LHCN-M2 (cell line): ENCODE measurements around the gene DMRTC1B. TPM values are rescaled to one million over a fixed set of nuclear protein-coding genes. Genes with fewer than 3 reads are reported as not detected.
"Not testable (repeated sequence)": the region's sequence is repeated elsewhere in the genome, so short reads cannot be mapped to it uniquely, and the experiment has no call there.

Experiments used
- DNase-seq: peaks from one replicate; pipeline ENCODE4 v3.0.0-alpha.2; 2012; ENCODE audit warnings: low read depth
- polyA plus RNA-seq: library from polyadenylated mRNA; unstranded; fragments of >200 nt; gene quantifications from one replicate; pipeline ENCODE4 v1.2.1, GENCODE V29; 2012; ENCODE audit warnings: missing spikeins
- total RNA-seq: library from RNA; depleted of rRNA; stranded (reverse); fragments of >200 nt; gene quantifications from 2 replicates; pipeline ENCODE4 v1.2.3, GENCODE V29; 2014; rRNA removed

DMRTC1B gene, protein sequence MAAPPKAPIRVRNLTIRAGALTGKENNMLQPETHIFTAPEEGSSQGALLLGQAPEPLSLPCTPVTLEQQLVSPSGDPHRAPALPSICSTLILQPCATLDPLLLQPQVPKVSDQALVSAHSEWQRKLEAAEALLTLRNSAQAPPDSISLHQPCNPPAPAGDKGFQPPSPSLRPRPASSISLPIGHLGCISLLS
- not detected in 2 replicates for total RNA-seq
- not detected for polyA plus RNA-seq

DNA sequence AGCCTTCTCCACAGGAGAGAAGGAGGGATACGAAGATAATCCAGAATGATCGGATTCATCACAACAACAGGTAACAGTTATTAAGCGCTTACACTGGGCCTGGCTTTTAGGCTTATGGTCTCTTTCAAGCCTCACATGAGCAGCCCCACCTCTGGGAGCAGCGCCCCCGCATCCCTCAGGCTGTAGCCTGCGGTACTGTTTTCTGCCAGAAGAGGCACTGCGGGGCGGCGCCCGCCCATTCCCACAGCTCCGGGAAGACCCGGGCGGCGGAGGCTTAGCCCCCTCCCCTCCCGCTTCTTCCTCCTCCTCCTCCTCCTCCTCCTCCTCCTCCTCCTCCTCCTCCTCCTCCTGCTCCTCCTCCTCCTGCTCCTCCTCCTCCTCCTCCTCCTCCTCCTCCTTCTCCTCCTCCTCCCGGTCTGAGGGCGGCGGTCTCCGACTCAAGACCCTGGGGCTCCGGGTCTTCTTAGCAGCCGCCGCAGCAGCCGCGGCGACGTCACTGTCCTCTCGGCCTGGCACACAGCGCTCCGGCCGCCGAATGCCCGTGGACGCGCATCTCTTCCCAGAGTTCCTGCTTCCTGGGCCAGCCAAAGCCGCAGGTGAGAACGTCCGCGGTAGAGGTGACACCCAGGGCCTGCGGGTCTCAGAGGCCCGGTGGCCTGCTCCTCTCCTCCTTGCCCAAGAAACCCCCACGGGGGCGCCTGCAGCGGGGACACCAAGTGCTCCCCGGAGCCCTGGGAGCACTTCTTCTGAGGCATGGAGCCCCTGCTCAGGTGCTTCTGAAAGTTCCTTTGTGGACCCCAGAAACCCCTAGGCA is at the start of gene DMRTC1B:
DMRTC1B (plus strand) TSS at position 238 of the 814 bp plus-strand sequence. CDS start 68,246 bp downstream, outside the sequence.
- not testable (repeated sequence) for DNase-seq

DNA sequence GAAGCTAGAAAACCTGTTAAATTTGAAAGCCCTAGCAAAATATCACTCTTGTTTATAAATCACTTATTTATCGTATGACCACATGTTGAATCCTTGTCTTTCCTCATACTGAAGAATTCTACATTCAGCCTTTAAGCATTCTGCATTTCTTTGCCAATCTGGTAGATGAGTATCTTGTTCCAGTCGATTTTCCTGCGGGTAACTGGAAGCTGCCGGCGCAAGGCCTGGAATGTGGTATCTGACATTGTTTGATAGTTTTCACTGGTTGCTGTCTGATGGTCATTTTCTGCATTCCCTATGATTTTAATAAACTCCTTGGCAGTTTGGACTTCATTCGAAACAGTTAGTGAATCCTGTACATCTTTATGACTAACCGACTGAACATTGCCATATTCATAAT is 48.8 kb upstream of the DMRTC1B start:
- DNase-seq: no peak

DNA sequence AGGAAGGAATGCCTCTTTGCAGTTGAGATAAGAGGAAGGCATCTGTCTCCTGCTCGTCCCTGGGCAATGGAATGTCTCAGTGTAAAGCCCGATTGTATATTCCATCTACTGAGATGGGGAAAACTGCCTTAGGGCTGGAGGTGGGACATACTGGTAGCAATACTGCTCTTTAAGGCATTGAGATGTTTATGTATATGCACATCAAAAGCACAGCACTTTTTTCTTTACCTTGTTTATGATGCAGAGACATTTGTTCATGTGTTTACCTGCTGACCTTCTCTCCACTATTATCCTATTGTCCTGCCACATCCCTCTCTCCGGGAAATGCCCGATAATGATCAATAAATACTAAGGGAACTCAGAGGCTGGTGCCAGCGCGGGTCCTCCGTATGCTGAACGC is 43.1 kb upstream of the DMRTC1B start:
- not testable (repeated sequence) for DNase-seq

DNA sequence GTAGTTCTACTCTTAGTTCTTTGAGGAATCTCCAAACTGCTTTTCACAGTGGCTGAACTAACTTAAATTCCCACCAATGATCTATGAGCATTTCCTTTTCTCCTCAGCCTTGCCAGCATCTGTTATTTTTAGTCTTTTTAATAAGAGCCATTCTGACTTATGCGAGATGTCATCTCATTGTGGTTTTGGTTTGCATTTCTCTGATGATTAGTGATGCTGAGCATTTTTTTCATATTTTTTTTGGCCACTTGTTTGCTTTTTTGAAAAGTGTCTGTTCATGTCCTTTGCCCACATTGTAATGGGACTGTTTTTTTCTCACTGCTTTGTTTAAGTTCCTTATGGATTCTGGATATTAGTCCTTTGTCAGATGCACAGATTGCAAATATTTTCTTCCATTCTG is 41.1 kb upstream of the DMRTC1B start:
- peak; percentile 70 for DNase-seq

DNA sequence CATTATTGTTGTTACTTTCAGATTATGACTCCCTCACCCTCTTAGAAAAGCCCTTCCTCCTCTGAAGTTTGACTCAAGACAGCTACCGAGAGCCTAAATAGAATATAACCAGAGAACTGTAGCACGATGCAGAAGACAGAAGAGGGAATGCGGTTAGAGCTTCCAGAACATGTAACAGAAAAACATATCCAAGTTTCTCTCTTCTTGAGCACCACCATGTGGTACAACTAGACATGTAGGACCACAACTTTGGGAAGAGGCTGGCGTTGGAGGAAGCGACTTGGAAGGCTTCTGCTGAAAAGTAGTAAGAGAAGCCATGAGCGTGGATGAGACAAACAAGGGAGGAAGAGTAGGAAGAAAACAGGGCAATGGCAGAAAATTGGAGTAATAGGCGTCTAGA is 31.1 kb upstream of the DMRTC1B start:
- DNase-seq: not testable (repeated sequence)

DNA sequence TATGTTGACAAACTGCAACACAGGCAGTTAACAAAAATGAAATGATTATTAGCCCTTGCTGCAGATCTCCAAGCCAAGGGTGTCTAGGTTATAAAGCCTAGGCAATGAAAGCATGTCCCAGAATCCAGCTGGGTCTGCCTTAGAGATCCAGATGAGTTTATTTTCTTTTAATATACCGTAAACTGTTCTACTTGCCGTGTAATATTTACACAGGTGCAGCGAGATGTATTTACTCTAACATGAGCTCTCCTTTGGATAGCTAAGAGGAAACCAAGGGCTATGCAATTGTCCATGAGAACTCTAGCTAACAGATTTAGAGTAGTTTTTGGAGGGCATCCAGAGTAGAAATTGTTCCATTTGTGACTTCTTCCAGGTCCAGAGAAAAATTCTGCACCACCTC is 28.1 kb upstream of the DMRTC1B start:
- DNase-seq: not testable (repeated sequence)

DNA sequence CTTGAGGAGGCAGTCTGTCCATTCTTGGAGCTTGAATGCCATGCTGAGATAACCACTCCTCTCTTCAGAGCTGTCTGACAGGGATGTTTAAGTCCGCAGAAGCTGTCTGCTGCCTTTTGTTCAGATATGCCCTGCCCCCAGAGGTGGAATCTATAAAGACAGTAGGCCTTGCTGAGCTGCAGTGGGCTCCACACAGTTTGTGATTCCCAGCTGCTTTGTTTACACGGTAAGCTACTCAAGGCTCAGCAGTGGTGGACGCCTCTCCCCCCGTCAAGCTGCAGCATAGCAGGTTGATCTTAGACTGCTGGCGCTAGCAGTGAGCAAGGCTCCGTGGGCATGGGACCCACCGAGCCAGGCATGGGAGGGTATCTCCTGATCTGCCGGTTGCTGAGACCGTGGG is 16.2 kb upstream of the DMRTC1B start:
- not testable (repeated sequence) for DNase-seq

DNA sequence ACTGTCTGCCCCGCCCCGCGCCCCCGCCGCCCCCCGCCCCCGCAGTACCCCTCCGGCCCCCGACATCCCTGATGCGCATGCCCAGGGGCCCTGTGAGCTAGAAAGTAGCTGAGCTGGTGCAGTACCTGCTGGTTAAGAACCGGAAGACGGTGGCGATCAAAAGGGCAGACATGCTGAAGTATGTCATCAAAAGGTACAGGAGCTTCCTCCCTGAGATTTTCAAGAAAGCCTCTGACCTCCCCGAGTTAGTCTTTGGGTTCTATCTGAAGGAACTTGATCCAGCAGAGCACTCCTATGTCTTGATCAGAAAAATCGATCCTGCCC is 739 bp downstream of the DMRTC1B start:
- DNase-seq: not testable (repeated sequence)

DNA sequence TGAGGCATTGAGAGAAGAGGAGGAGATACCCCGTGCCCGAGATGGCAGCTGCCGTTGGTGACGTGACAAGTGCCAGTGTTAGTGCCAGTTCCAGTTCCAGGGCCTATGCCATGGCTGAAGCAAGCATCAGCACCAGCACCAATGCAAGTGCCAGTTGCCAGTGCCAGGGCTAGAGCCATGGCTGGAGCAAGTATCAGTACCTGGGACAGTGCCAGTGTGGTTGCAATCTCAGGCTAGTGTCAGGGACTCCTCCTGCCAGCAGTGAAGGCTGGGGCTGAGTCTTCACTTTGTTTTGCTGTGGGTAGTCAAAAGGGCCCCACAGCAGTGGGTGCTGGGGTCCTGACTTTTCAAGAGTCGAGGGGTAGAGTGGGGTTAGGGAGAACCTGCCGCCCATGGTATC is 1.5 kb downstream of the DMRTC1B start:
- DNase-seq: not testable (repeated sequence)

DNA sequence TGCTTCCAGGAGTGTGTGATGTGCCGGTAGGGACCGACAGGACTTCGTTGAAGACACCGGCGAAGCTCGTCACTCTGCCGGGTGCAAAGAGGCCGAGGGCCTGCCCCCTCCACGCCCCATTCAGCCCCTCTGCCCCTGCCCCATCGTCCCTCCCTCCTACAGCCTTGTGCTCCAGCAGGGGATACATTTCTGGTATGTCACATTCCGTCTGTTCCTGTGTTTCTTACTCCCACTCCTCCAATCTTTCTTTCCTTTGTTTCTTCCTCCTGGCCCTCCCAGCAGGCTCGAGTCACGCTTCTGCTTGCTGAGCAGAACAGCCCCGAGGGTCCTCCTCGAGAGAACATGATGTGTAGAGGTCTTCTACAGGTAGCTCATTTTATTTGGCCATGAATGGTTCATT is 5.9 kb downstream of the DMRTC1B start, which contains the start of gene FAM236B:
FAM236B (minus strand) TSS at position 101 of the 400 bp plus-strand sequence; CDS start at position 1, 100 bp downstream.
- not testable (repeated sequence) for DNase-seq

DNA sequence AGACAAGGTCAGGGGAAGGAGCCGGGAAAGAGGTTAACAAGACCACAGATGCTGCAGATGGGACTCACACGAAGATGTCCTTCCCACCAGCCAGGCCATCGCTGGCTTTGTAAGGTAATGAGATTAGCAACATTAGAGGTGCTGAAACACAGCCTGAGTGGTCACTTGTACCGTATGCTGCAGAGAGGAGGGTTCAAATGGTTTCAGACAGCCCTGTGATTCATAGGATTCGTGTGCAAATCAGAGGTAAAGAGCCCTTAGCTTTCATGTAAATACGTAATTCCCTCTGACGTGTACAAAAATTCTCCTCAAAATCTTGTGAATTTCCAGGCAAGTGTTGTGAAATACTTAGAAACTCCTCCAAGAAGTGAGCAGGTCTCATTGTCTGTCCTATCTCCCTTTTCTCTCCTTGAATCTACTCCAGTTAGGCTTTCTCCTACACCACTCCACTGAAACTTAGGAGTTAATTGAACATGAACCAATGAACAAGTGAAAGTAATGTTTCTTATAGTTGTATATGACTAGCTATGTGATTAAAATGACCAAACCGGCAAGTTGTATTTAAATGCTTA is 6.8 kb downstream of the DMRTC1B start:
- not testable (repeated sequence) for DNase-seq

DNA sequence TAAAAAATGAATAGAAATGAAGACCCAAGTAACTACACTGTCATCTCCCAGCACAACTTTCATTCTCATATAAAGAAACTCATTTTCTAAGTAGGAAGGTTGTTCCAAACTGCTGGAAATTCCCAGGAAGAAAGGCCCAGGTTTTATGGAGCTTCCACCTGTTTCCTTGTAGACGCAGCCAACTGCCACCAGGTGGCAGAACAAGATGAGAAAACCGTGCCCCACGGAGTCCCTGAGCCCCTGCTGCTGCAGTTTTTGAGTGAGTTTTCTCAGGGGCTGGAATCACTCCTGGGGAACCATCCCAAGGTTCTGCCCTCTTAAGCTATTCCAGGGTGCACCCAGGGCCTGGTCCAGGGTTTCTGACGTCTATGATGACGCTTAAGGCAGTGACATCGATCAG is 7.3 kb downstream of the DMRTC1B start:
- not testable (repeated sequence) for DNase-seq

DNA sequence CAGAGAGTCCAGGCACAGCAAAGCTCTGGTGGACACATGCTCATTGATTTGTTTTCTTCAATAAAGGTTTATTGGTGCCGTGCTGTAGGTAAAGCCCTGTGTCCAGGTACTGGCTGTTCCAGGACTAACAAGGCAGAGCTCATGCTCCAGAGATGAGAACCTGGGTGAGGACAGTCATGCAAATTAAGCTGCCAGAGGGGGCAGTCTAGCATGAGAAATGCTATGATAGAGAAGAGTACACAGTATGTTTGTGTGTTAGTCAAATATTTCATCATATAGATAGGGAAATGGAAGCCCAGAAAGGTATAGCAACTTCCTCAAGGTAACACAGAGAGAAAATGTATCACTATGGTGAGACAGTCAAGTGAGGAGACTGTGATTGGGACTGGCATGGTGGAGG is 11.5 kb downstream of the DMRTC1B start:
- not testable (repeated sequence) for DNase-seq

DNA sequence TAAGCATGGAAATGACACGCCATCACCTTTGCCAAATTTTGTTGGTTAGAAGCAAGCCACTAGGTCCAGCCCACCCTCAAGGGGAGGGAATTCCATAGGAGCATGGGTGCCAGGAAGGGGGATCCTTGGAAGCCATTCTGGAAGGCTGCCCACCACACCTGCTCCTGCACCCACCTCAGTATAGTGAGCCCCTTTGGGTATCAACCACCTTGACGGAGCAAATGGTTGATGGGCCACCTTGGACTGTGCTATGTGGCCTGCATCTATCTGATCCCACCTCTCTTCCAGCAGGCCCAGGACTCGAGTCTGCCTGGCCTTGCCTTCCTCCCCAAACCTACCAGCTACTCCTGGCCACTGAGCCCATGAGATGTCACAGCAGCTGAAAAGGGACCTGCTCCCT is 13.7 kb downstream of the DMRTC1B start:
- not testable (repeated sequence) for DNase-seq

DNA sequence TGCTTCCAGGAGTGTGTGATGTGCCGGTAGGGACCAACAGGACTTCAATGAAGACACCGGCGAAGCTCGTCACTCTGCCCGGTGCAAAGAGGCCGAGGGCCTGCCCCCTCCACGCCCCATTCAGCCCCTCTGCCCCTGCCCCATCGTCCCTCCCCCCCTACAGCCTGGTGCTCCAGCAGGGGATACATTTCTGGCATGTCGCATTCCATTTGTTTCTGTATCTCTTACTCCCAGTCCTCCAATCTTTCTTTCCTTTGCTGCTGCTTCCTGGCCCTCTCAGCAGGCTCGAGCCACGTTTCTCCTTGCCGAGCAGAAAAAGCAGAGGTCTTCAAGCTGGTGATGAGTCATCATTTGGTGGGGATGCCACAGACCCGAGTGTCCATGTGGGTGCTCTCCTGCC is 31.4 kb downstream of the DMRTC1B start, which contains the start of gene FAM236D:
FAM236D (minus strand) TSS at position 101 of the 400 bp plus-strand sequence; CDS start at position 1, 100 bp downstream.
- not testable (repeated sequence) for DNase-seq

DNA sequence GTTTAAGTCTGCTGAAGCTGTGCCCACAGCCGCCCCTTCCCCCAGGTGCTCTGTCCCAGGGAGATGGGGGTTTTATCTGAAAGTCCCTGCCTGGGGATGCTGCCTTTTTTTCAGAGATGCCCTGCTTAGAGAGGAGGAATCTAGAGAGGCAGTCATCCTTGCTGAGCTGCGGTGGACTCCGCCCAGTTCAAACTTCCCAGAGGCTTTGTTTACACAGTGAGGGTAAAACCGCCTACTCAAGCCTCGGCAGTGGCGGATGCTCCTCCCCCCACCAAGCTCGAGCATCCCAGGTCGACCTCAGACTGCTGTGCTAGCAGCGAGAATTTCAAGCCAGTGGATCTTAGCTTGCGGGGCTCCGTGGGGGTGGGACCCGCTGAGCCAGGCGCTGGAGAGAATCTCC is 54.0 kb downstream of the DMRTC1B start:
- not testable (repeated sequence) for DNase-seq

DNA sequence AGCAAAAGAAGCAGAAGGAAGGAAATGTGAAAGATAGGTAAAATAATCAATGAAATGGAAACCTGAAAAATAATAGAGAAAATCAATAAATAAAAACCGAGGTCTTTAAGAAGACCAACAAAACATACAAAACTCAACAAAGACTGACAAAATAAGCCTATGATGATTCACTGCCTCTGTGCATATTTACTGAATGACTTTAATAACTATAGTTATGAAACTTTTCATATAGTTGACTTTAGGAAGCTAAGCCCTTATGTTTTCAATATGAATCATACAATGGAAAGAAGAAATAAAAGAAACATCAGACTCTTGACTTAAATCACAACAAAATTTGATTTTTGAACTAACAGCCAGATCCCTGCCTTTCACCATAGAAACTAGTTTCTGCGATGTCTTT is 60.8 kb downstream of the DMRTC1B start:
- DNase-seq: not testable (repeated sequence)

DNA sequence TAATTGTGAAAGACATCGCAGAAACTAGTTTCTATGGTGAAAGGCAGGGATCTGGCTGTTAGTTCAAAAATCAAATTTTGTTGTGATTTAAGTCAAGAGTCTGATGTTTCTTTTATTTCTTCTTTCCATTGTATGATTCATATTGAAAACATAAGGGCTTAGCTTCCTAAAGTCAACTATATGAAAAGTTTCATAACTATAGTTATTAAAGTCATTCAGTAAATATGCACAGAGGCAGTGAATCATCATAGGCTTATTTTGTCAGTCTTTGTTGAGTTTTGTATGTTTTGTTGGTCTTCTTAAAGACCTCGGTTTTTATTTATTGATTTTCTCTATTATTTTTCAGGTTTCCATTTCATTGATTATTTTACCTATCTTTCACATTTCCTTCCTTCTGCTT is 106.2 kb downstream of the DMRTC1B start:
- not testable (repeated sequence) for DNase-seq

DNA sequence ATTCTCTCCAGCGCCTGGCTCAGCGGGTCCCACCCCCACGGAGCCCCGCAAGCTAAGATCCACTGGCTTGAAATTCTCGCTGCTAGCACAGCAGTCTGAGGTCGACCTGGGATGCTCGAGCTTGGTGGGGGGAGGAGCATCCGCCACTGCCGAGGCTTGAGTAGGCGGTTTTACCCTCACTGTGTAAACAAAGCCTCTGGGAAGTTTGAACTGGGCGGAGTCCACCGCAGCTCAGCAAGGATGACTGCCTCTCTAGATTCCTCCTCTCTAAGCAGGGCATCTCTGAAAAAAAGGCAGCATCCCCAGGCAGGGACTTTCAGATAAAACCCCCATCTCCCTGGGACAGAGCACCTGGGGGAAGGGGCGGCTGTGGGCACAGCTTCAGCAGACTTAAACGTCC is 113.0 kb downstream of the DMRTC1B start:
- DNase-seq: not testable (repeated sequence)
